Ovary (tissue), 3 donors: ENCODE results near the gene C15orf62.

Experiments used
- CTCF ChIP-seq, 3 donors: fragments of 450-650 bp in 2 of 3; fragments of 200-600 bp in 1 of 3; IDR thresholded peaks; one replicate each; pipeline versions ENCODE4 v1.5.1 to v1.8.0; 2016 to 2022; ENCODE audit warnings: antibody characterized with exemption in 3 of 3, mild to moderate bottlenecking in 1 of 3
- EP300 ChIP-seq: sonication (generic); formaldehyde crosslinking; IDR thresholded peaks from one replicate; pipeline ENCODE4 v1.6.1; 2017; ENCODE audit warnings: antibody characterized with exemption
- donor health status: DM: no; HTN: no; CAD: no.

- TF ChIP-seq EP300 (no peak), CTCF (IDR thresholded peaks at IDR 0.05) (no peak)
These were observed 6.6 kb upstream of the C15orf62 start for GRCh38 chr15:40762919-40763800.
